Trophoblast cell (in vitro differentiated cells and primary cell): Measurements from ENCODE around the gene C5orf22.
"Not testable (repeated sequence)": the region's sequence is repeated elsewhere in the genome, so short reads cannot be mapped to it uniquely, and the experiment has no call there.

Experiments used
- DNase-seq, 2 donors: peaks; one replicate each; pipeline ENCODE4 v3.0.0-alpha.2; 2016
- H2AFZ ChIP-seq: 2 replicates; pipeline ENCODE4 v1.6.1; 2013; ENCODE audit warnings: low read length, moderate library complexity, mild to moderate bottlenecking; ENCODE audit not compliant: insufficient read depth, poor library complexity
- H2AK5ac ChIP-seq: 2 replicates; pipeline ENCODE4 v1.6.1; 2013; ENCODE audit warnings: mild to moderate bottlenecking, low read length
- H2BK120ac ChIP-seq: 2 replicates; pipeline ENCODE4 v1.6.1; 2013; ENCODE audit warnings: low read length, mild to moderate bottlenecking, moderate library complexity; ENCODE audit not compliant: insufficient read depth, poor library complexity
- H2BK12ac ChIP-seq: 2 replicates; pipeline ENCODE4 v1.6.1; 2013; ENCODE audit warnings: mild to moderate bottlenecking, low read length, moderate library complexity
- H2BK5ac ChIP-seq: 2 replicates; pipeline ENCODE4 v1.6.1; 2013; ENCODE audit warnings: low read length, low read depth, moderate library complexity, mild to moderate bottlenecking; ENCODE audit not compliant: poor library complexity
- H3K14ac ChIP-seq: 2 replicates; pipeline ENCODE4 v1.6.1; 2013; ENCODE audit warnings: mild to moderate bottlenecking, low read length
- H3K18ac ChIP-seq: 2 replicates; pipeline ENCODE4 v1.6.1; 2013; ENCODE audit warnings: mild to moderate bottlenecking, low read length
- H3K23ac ChIP-seq: 2 replicates; pipeline ENCODE4 v1.6.1; 2013; ENCODE audit warnings: low read length
- H3K27ac ChIP-seq: 2 replicates; pipeline ENCODE4 v1.5.1; 2013; ENCODE audit warnings: low read depth, mild to moderate bottlenecking, inconsistent platforms, low read length, moderate library complexity
- H3K27me3 ChIP-seq: 2 replicates; pipeline ENCODE4 v1.6.1; 2013; ENCODE audit warnings: inconsistent platforms, mild to moderate bottlenecking, low read length, moderate library complexity; ENCODE audit not compliant: insufficient read depth
- H3K36me3 ChIP-seq, 2 experiments: 1 replicate in 1 of 2; 2 replicates in 1 of 2; pipeline ENCODE4 v1.6.1; 2013; ENCODE audit warnings: low read length in 2 of 2, mild to moderate bottlenecking in 2 of 2, moderate library complexity in 1 of 2; ENCODE audit not compliant: insufficient read depth in 2 of 2, control insufficient read depth in 1 of 2
- H3K4ac ChIP-seq: 2 replicates; pipeline ENCODE4 v1.6.1; 2013; ENCODE audit warnings: low read depth, mild to moderate bottlenecking, low read length, moderate library complexity
- H3K4me1 ChIP-seq, 2 experiments: 1 replicate in 1 of 2; 2 replicates in 1 of 2; pipeline ENCODE4 v1.6.1; 2013; ENCODE audit warnings: low read length in 2 of 2, mild to moderate bottlenecking in 2 of 2, moderate library complexity in 1 of 2; ENCODE audit not compliant: insufficient read depth in 2 of 2, control insufficient read depth in 1 of 2
- H3K4me2 ChIP-seq: 2 replicates; pipeline ENCODE4 v1.6.1; 2013; ENCODE audit warnings: inconsistent platforms, mild to moderate bottlenecking, low read length, moderate library complexity
- H3K4me3 ChIP-seq: 2 replicates; pipeline ENCODE4 v1.5.1; 2013; ENCODE audit warnings: mild to moderate bottlenecking, low read depth, low read length, inconsistent platforms
- H3K79me1 ChIP-seq: one replicate; pipeline ENCODE4 v1.6.1; 2013; ENCODE audit warnings: low read length
- H3K79me2 ChIP-seq: 2 replicates; pipeline ENCODE4 v1.6.1; 2013; ENCODE audit warnings: low read length, mild to moderate bottlenecking; ENCODE audit not compliant: control insufficient read depth, insufficient read depth, poor library complexity
- H3K9ac ChIP-seq: 2 replicates; pipeline ENCODE4 v1.6.1; 2013; ENCODE audit warnings: mild to moderate bottlenecking, low read length
- H3K9me3 ChIP-seq: 2 replicates; pipeline ENCODE4 v1.6.1; 2013; ENCODE audit warnings: low read depth, mild to moderate bottlenecking, control low read depth, inconsistent platforms, low read length; ENCODE audit not compliant: insufficient read depth
- H4K12ac ChIP-seq: 2 replicates; pipeline ENCODE4 v1.6.1; 2013; ENCODE audit warnings: low read depth, mild to moderate bottlenecking, low read length, moderate library complexity
- H4K8ac ChIP-seq: 2 replicates; pipeline ENCODE4 v1.6.1; 2013; ENCODE audit warnings: low read depth, mild to moderate bottlenecking, low read length, moderate library complexity
- H4K91ac ChIP-seq: one replicate; pipeline ENCODE4 v1.6.1; 2013; ENCODE audit warnings: low read depth, mild to moderate bottlenecking, low read length, moderate library complexity
- WGBS: extraction: QIAGEN DNeasy Blood & Tissue Kit; methylation state at CpG from one replicate; pipeline ENCODE4 v1.1.7; 2013; ENCODE audit warnings: missing lambda C conversion rate; ENCODE audit not compliant: insufficient read length, insufficient coverage; ENCODE audit errors: extremely low coverage; 5-methylcytosine and 5-hydroxymethylcytosine counted together

C5orf22 gene

DNA sequence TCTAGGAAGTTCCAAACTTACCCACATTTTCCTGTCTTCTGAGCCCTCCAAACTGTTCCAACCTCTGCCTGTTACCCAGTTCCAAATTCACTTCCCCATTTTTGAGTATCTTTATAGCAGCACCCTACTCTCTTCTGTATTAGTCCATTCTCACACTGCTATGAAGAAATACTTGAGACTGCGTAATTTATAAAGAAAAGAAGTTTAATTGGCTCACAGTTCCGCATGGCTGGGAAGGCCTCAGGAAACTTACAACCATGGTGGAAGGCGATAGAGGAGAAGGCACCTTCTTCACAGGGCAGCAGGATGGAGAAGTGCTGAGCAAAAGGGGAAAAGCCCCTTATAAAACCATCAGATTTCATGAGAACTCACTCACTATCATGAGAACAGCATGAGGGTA is 34.3 kb downstream of the C5orf22 start:
- not testable (repeated sequence) for H2AK5ac ChIP-seq, H3K4me1 ChIP-seq, H2BK5ac ChIP-seq, H3K27ac ChIP-seq, H2BK120ac ChIP-seq, H3K79me1 ChIP-seq, H3K4me3 ChIP-seq, DNase-seq, H3K4me2 ChIP-seq, H3K14ac ChIP-seq, H4K91ac ChIP-seq, H3K36me3 ChIP-seq, H3K9me3 ChIP-seq, H3K23ac ChIP-seq, H2BK12ac ChIP-seq, H2AFZ ChIP-seq, H3K79me2 ChIP-seq, H3K4ac ChIP-seq, H4K12ac ChIP-seq, H4K8ac ChIP-seq, H3K9ac ChIP-seq, H3K18ac ChIP-seq, H3K27me3 ChIP-seq
- WGBS = no CpG with 5 or more reads among the region's 3 CpGs

GRCh38 chr5:31568302-31568835 is 36.3 kb downstream of the C5orf22 start:
- Histone ChIP-seq H4K12ac (no peak overlapping the region), H3K27me3 (no peaks in the 10 kb centered on the region), H2BK12ac (no peak overlapping the region), H3K9ac (no peak overlapping the region), H3K23ac (no peak overlapping the region), H3K9me3 (peaks cover 6% of the 10 kb centered on the region), H3K4me2 (no peak overlapping the region), H2BK5ac (no peak overlapping the region), H4K91ac (no peak overlapping the region), H2AFZ (no peak overlapping the region), H3K4me1 (no peaks in the 10 kb centered on the region), H3K36me3 (peaks cover 0 to 2% of the 10 kb centered on the region in 2 experiments), H3K79me1 (no peaks in the 10 kb centered on the region), H3K4ac (no peak overlapping the region), H4K8ac (no peak overlapping the region), H3K27ac (no peak overlapping the region), H2AK5ac (no peak overlapping the region), H3K79me2 (no peaks in the 10 kb centered on the region), H3K14ac (no peak overlapping the region), H2BK120ac (no peak overlapping the region), H3K4me3 (no peak overlapping the region), H3K18ac (no peak overlapping the region)
- WGBS = no CpG with 5 or more reads among the region's 1 CpG
- DNase-seq = no peak

- H3K79me2 ChIP-seq = no peaks in the 10 kb centered on the region
- no peak overlapping the region for H4K91ac ChIP-seq
- no peak overlapping the region for H3K14ac ChIP-seq
- H3K23ac ChIP-seq = no peak overlapping the region
- H3K4ac ChIP-seq = no peak overlapping the region
- H3K27ac ChIP-seq = no peak overlapping the region
- H3K4me3 ChIP-seq = no peak overlapping the region
- H3K9ac ChIP-seq = no peak overlapping the region
- H3K4me1 ChIP-seq = no peaks in the 10 kb centered on the region
- peaks cover 0 to 2% of the 10 kb centered on the region in 2 experiments for H3K36me3 ChIP-seq
- no peak overlapping the region for H2BK12ac ChIP-seq
- H2AFZ ChIP-seq = no peak overlapping the region
- no peak overlapping the region for H3K18ac ChIP-seq
- H3K79me1 ChIP-seq = no peaks in the 10 kb centered on the region
- no peaks in the 10 kb centered on the region for H3K27me3 ChIP-seq
- H2BK120ac ChIP-seq = no peak overlapping the region
- H3K9me3 ChIP-seq = peaks cover 6% of the 10 kb centered on the region
- no peak overlapping the region for H2AK5ac ChIP-seq
- H4K8ac ChIP-seq = no peak overlapping the region
- no peak overlapping the region for H3K4me2 ChIP-seq
- no peak overlapping the region for H2BK5ac ChIP-seq
- DNase-seq = no peak
- H4K12ac ChIP-seq = no peak overlapping the region
Measured at GRCh38 chr5:31569068-31569467, 37.0 kb downstream of the C5orf22 start.

DNA sequence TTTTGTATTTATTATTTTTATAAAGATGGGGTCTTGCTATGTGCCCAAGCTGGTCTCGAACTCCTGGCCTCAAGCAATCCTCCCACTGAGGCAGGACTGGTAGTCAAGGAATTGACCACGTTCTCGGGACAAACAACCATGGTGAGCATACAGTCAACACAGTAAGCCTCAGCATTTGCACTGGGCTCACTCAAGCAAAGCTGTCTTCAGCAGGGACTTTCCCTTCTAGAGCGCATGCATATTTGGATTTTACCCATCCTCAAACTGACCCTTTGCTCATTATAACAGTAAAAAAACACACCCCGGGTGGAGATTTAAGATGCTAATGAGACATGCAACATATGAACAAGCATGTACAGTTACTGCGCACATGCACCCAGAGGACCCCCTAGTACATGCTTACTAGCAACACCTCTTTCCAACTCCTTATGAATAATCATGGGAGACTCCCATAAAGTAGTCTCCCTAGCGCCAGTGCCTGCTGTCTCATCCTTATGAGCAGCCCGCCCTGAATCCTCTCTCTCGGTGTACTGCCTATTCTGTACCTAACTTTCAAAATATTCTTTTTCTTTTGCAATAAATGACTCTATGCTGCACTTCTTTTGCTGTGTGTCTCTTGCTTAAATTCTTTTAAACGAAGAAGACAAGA is 41.5 kb downstream of the C5orf22 start:
- no peaks in the 10 kb centered on the region for H3K36me3 ChIP-seq
- no peaks in the 10 kb centered on the region for H3K4me1 ChIP-seq
- no peaks in the 10 kb centered on the region for H3K79me1 ChIP-seq
- no peak overlapping the region for H2BK120ac ChIP-seq
- no peak overlapping the region for H2AK5ac ChIP-seq
- DNase-seq = no peak
- WGBS = no CpG with 5 or more reads among the region's 10 CpGs
- H3K4me3 ChIP-seq = no peak overlapping the region
- no peak overlapping the region for H2AFZ ChIP-seq
- H3K4ac ChIP-seq = no peak overlapping the region
- no peak overlapping the region for H4K91ac ChIP-seq
- no peak overlapping the region for H3K23ac ChIP-seq
- no peaks in the 10 kb centered on the region for H3K9me3 ChIP-seq
- H3K27me3 ChIP-seq = no peaks in the 10 kb centered on the region
- H3K27ac ChIP-seq = no peak overlapping the region
- no peak overlapping the region for H4K12ac ChIP-seq
- no peak overlapping the region for H2BK5ac ChIP-seq
- no peak overlapping the region for H3K4me2 ChIP-seq
- no peak overlapping the region for H4K8ac ChIP-seq
- H3K18ac ChIP-seq = no peak overlapping the region
- H3K79me2 ChIP-seq = no peaks in the 10 kb centered on the region
- no peak overlapping the region for H2BK12ac ChIP-seq
- no peak overlapping the region for H3K9ac ChIP-seq
- H3K14ac ChIP-seq = no peak overlapping the region
